Panc1 (cell line): ENCODE data around the gene PPP1R14B. TPM values are rescaled to one million over a fixed set of nuclear protein-coding genes. Genes with fewer than 3 reads are reported as not detected.

Experiments
- ATAC-seq: fragments of 200-7000 bp; cut with Tn5 transposase; 2 replicates; pipeline ENCODE4 v1.9.1; 2020; ENCODE audit warnings: mild to moderate bottlenecking, moderate library complexity
- BruUV-seq: library from RNA; stranded (reverse); fragments of 400-500 nt; replicated peaks from 2 replicates; lab custom pipeline; 2021; lab: Mats Ljungman, UMichigan
- CTCF ChIA-PET: fragments of 300-600 bp; sonication (Branson Sonifier 250); formaldehyde crosslinking; loops from one replicate; lab custom pipeline; 2022; ENCODE audit warnings: antibody characterized with exemption; lab: Charles Lee
- POLR2A ChIA-PET: fragments of 300-600 bp; sonication (Branson Sonifier 250); formaldehyde crosslinking; loops from one replicate; lab custom pipeline; 2022; ENCODE audit warnings: antibody characterized with exemption; lab: Charles Lee
- DNase-seq: peaks from one replicate; pipeline ENCODE4 v3.0.0-alpha.2; 2010; ENCODE audit warnings: low read depth, low spot score
- H3K27ac ChIP-seq: 2 replicates; pipeline ENCODE4 v1.5.1; 2011; ENCODE audit warnings: mild to moderate bottlenecking, low read length, inconsistent platforms
- H3K27me3 ChIP-seq: fragments of 200-500 bp; sonication (Bioruptor generic); 2 replicates; pipeline ENCODE4 v1.6.0; 2014; ENCODE audit warnings: low read length, inconsistent platforms; ENCODE audit not compliant: control insufficient read depth, insufficient read depth
- H3K36me3 ChIP-seq: fragments of 200-500 bp; sonication (Bioruptor generic); 2 replicates; pipeline ENCODE4 v1.5.1; 2014; ENCODE audit warnings: inconsistent platforms, mild to moderate bottlenecking, low read length, moderate library complexity; ENCODE audit not compliant: control insufficient read depth, insufficient read depth
- H3K4me1 ChIP-seq: 2 replicates; pipeline ENCODE4 v1.5.1; 2011; ENCODE audit warnings: inconsistent platforms, mild to moderate bottlenecking, low read length, moderate library complexity; ENCODE audit not compliant: control insufficient read depth, insufficient read depth
- H3K4me3 ChIP-seq, 2 experiments: 2 replicates each; pipeline ENCODE4 v1.5.1; 2011 to 2012; ENCODE audit warnings: low read depth in 2 of 2, low read length in 2 of 2, mild to moderate bottlenecking in 2 of 2, inconsistent platforms in 1 of 2, moderate library complexity in 1 of 2
- H3K9me3 ChIP-seq: fragments of 200-500 bp; sonication (Bioruptor generic); 2 replicates; pipeline ENCODE4 v1.5.1; 2014; ENCODE audit warnings: low read depth, mild to moderate bottlenecking, inconsistent platforms, low read length, moderate library complexity; ENCODE audit not compliant: control insufficient read depth, insufficient read depth
- POLR2AphosphoS5 ChIP-seq: IDR thresholded peaks from 2 replicates; pipeline ENCODE4 v1.6.1; 2012; ENCODE audit warnings: mild to moderate bottlenecking, low read depth, low read length, moderate library complexity
- SIN3A ChIP-seq: IDR thresholded peaks from 2 replicates; pipeline ENCODE4 v1.6.1; 2012; ENCODE audit warnings: low read depth, mild to moderate bottlenecking, low read length, moderate library complexity, borderline replicate concordance; ENCODE audit not compliant: insufficient read depth
- TCF7L2 ChIP-seq: IDR thresholded peaks from 2 replicates; pipeline ENCODE4 v1.6.1; 2011; ENCODE audit warnings: mild to moderate bottlenecking, low read depth, low read length, inconsistent platforms
- in situ Hi-C: cut with HindIII; loops from 2 replicates; pipeline ENCODE4 v1.10.0; 2016; ENCODE audit warnings: low sequenced_read_pairs, low pct_unique_long_range_greater_than_20kb
- intact Hi-C: fragments of 100-400 bp; cut with micrococcal nuclease; formaldehyde crosslinking; loops from one replicate; pipeline ENCODE4 v1.10.0; 2022; ENCODE audit not compliant: unreplicated experiment
- total RNA-seq: library from RNA; stranded (reverse); gene quantifications from one replicate; pipeline ENCODE4 v1.2.1, GENCODE V29; 2021; ENCODE audit not compliant: unreplicated experiment
- TF ChIP-seq, protein P1 (sequence below): fragments of 450-650 bp; IDR thresholded peaks from 2 replicates; pipeline ENCODE4 v1.5.1; 2017; ENCODE audit warnings: mild to moderate bottlenecking
- TF ChIP-seq, protein P2 (sequence below), 2 experiments: IDR thresholded peaks; 2 replicates each; pipeline ENCODE4 v1.6.1; 2011 to 2012; ENCODE audit warnings: low read depth in 2 of 2, control low read depth in 1 of 2, low read length in 1 of 2, mild to moderate bottlenecking in 1 of 2, moderate library complexity in 1 of 2; ENCODE audit not compliant: insufficient read depth in 1 of 2

The PPP1R14B gene
- total RNA-seq, 1 experiment from 2014 or later: 261 TPM

DNA sequence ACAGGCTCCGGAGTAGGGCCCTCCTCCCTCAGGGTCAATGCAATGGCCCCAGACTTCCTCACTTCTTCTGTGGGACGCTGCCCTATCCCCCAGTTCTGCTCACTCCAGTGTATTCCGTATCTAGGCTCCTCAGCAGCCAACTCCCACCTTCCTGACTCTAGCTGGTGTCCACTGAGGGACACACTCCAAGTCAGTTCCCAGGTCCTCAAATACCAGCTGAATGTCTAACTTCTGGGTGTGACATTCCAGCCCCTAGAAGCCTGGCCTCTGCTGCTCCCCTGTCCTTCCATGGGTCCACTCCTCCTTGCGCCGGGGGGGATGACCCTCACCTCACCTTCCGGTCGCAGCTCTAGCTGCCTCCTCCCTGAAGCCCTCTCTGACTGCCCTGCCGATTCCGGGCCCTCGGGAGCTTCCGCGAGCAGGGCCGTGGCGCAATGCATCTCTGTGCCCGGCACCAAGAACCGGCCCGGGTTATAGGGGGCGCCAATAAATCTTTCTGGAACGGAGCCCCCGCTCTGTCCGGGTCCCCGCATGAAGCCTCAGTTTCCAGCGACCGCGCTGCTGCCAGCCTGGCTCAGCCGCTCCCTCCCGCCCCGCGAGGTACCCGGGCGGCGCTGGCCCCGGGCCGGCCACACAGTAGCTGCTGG lies 22.3 kb upstream of the PPP1R14B start:
- TF ChIP-seq SIN3A (no peak), POLR2AphosphoS5 (no peak), TCF7L2 (no peak)
- TF ChIP-seq, protein P1, sequence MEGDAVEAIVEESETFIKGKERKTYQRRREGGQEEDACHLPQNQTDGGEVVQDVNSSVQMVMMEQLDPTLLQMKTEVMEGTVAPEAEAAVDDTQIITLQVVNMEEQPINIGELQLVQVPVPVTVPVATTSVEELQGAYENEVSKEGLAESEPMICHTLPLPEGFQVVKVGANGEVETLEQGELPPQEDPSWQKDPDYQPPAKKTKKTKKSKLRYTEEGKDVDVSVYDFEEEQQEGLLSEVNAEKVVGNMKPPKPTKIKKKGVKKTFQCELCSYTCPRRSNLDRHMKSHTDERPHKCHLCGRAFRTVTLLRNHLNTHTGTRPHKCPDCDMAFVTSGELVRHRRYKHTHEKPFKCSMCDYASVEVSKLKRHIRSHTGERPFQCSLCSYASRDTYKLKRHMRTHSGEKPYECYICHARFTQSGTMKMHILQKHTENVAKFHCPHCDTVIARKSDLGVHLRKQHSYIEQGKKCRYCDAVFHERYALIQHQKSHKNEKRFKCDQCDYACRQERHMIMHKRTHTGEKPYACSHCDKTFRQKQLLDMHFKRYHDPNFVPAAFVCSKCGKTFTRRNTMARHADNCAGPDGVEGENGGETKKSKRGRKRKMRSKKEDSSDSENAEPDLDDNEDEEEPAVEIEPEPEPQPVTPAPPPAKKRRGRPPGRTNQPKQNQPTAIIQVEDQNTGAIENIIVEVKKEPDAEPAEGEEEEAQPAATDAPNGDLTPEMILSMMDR: no peak
- TF ChIP-seq, protein P2, sequence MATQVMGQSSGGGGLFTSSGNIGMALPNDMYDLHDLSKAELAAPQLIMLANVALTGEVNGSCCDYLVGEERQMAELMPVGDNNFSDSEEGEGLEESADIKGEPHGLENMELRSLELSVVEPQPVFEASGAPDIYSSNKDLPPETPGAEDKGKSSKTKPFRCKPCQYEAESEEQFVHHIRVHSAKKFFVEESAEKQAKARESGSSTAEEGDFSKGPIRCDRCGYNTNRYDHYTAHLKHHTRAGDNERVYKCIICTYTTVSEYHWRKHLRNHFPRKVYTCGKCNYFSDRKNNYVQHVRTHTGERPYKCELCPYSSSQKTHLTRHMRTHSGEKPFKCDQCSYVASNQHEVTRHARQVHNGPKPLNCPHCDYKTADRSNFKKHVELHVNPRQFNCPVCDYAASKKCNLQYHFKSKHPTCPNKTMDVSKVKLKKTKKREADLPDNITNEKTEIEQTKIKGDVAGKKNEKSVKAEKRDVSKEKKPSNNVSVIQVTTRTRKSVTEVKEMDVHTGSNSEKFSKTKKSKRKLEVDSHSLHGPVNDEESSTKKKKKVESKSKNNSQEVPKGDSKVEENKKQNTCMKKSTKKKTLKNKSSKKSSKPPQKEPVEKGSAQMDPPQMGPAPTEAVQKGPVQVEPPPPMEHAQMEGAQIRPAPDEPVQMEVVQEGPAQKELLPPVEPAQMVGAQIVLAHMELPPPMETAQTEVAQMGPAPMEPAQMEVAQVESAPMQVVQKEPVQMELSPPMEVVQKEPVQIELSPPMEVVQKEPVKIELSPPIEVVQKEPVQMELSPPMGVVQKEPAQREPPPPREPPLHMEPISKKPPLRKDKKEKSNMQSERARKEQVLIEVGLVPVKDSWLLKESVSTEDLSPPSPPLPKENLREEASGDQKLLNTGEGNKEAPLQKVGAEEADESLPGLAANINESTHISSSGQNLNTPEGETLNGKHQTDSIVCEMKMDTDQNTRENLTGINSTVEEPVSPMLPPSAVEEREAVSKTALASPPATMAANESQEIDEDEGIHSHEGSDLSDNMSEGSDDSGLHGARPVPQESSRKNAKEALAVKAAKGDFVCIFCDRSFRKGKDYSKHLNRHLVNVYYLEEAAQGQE (IDR thresholded peaks at IDR 0.05; ENCODE audit: insufficient read depth in 1 of 2, low read depth in 2 of 2, low read length in 1 of 2): no peak
- Histone ChIP-seq H3K4me3 (peak overlapping the region; percentile 67 to 69), H3K4me1 (peaks cover 13% of the 10 kb centered on the region), H3K27ac (peak overlapping the region; percentile 98), H3K36me3 (no peaks in the 10 kb centered on the region; the same call in 1 of the 2 replicates), H3K9me3 (no peaks in the 10 kb centered on the region), H3K27me3 (no peaks in the 10 kb centered on the region)
- DNase-seq (no peak), ATAC-seq (peak; percentile 20)
- no TSS peak for BruUV-seq
- CTCF ChIA-PET: interaction anchor here (0.9 to 1.0 kb wide), 2 partner anchors 18 to 32 kb away, joined by 3 to 4 read pairs; partner anchors contain the start of gene PLCB3
- intact Hi-C loops (no loop called here), in situ Hi-C loops (no loop called here)
- POLR2A ChIA-PET: interaction anchor here (0.5 to 0.7 kb wide), 2 partner anchors 64 to 567 kb away, joined by 3 to 6 read pairs; no protein-coding TSS in a partner anchor

DNA sequence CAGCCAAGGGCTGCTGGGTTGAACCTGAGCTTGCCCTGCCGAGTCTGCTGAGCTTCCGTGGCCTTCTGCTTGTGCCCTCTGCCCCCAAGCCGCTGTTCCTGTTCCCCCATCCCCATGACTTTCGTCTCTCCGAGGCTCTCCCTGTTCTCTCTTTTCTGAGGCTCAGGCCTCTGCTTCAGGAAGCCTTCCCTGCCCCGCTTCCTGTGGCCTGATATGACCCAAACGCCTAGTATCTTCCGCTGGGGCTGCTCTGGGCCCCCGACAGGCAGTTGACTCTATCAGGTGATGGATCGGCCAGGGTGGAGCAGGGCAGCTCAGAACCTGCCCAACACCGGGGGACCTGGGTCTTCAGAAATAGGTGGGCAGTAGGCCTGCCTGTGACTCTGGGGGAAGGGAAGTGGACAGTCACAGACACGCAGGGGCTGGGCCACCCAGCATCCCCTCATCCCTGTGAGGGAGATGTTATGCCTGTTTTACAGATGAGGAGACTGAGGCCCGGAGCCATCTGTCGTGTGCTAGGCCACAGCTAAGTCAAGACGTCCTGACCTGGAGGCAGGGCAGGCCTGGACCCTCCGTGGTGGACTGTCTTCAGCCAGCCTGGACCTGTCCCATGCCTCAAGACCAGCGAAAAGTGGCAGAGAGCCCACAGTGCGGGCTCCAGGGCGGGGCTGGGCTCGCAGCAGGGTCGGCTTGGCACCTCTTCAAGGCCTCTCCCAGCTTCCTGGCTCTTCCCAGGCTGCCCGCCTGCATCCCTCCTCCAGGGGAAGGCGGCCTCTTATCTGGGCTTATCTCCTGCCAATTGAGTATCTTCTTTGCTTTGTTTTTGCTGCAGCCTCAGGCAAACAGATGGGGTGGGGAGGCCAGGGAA lies 21.5 kb upstream of the PPP1R14B start:
- Histone ChIP-seq H3K36me3 (no peaks in the 10 kb centered on the region; the same call in 1 of the 2 replicates), H3K4me1 (peaks cover 13% of the 10 kb centered on the region), H3K27ac (peak overlapping the region; percentile 98), H3K27me3 (no peaks in the 10 kb centered on the region), H3K4me3 (peak overlapping the region; percentile 67 to 69), H3K9me3 (no peaks in the 10 kb centered on the region)
- BruUV-seq: no TSS peak
- DNase-seq (no peak), ATAC-seq (no peak)
- in situ Hi-C loops: no loop called here
- POLR2A ChIA-PET: interaction anchor here (0.5 kb wide), 1 partner anchor 566 kb away, joined by 6 read pairs; no protein-coding TSS in a partner anchor
- intact Hi-C loops: no loop called here
- TF ChIP-seq POLR2AphosphoS5 (0 out of 2 replicates have a peak, but pooled peaks have one; percentile 4), TCF7L2 (no peak), SIN3A (no peak)
- TF ChIP-seq, protein P2 (IDR thresholded peaks at IDR 0.05; ENCODE audit: insufficient read depth in 1 of 2, low read depth in 2 of 2, low read length in 1 of 2): no peak
- TF ChIP-seq, protein P1: no peak
- CTCF ChIA-PET: interaction anchor here (0.7 kb wide), 2 partner anchors 16 to 58 kb away, joined by 6 to 12 read pairs; no protein-coding TSS in a partner anchor
